HG02571 (cell line): ENCODE results near the gene MYH9.

ENCODE experiments used
- ATAC-seq: cut with Tn5 transposase; IDR thresholded peaks from one replicate; pipeline ENCODE4 v1.9.1; 2021; ENCODE audit warnings: mild to moderate bottlenecking, moderate library complexity; ENCODE audit not compliant: unreplicated experiment

Gene MYH9

GRCh38 chr22:36319595-36320497, 67.9 kb downstream of the MYH9 start:
- ATAC-seq = no peak

GRCh38 chr22:36318442-36318841, 69.3 kb downstream of the MYH9 start:
- no peak for ATAC-seq

- ATAC-seq = no peak
These were observed 70.0 kb downstream of the MYH9 start for GRCh38 chr22:36317658-36318271.

GRCh38 chr22:36316419-36316818, 71.3 kb downstream of the MYH9 start:
- ATAC-seq = no peak

GRCh38 chr22:36315325-36315724, 72.4 kb downstream of the MYH9 start:
- no peak for ATAC-seq

- no peak for ATAC-seq
These were observed 76.2 kb downstream of the MYH9 start for GRCh38 chr22:36311386-36312085.

- no peak for ATAC-seq
These were observed 78.9 kb downstream of the MYH9 start for GRCh38 chr22:36308880-36309279.

GRCh38 chr22:36306227-36306626, 81.5 kb downstream of the MYH9 start:
- no peak for ATAC-seq

- ATAC-seq = no peak
These were observed 82.0 kb downstream of the MYH9 start for GRCh38 chr22:36305813-36306212.

GRCh38 chr22:36304429-36304828, 83.3 kb downstream of the MYH9 start:
- no peak for ATAC-seq

- no peak for ATAC-seq
These were observed 83.9 kb downstream of the MYH9 start for GRCh38 chr22:36303874-36304273.

- no peak for ATAC-seq
These were observed 84.7 kb downstream of the MYH9 start for GRCh38 chr22:36303115-36303467.

GRCh38 chr22:36302439-36303114, 85.2 kb downstream of the MYH9 start:
- no peak for ATAC-seq

- ATAC-seq = no peak
These were observed 85.9 kb downstream of the MYH9 start for GRCh38 chr22:36301851-36302250.

- no peak for ATAC-seq
These were observed 86.4 kb downstream of the MYH9 start for GRCh38 chr22:36301384-36301828.

GRCh38 chr22:36300396-36301212, 87.2 kb downstream of the MYH9 start:
- ATAC-seq = no peak

- ATAC-seq = no peak
These were observed 87.9 kb downstream of the MYH9 start for GRCh38 chr22:36299911-36300310.

GRCh38 chr22:36299295-36299694, 88.5 kb downstream of the MYH9 start:
- ATAC-seq = no peak

GRCh38 chr22:36298601-36299000, 89.2 kb downstream of the MYH9 start:
- ATAC-seq = no peak

GRCh38 chr22:36298118-36298517, 89.6 kb downstream of the MYH9 start:
- ATAC-seq = no peak
